GM23338 (cell line): Measurements from ENCODE around the gene SMAGP. TPM values are rescaled to one million over a fixed set of nuclear protein-coding genes. Genes with fewer than 3 reads are reported as not detected.

Source experiments
- ATAC-seq: fragments of 200-7000 bp; cut with Tn5 transposase; 3 replicates; pipeline ENCODE4 v1.9.1; 2020
- DNase-seq: peaks from one replicate; pipeline ENCODE4 v3.0.0-alpha.2; 2015; ENCODE audit warnings: low spot score
- H2AFZ ChIP-seq: fragments of 200-600 bp; sonication (generic); 2 replicates; pipeline ENCODE4 v1.8.0; 2016; ENCODE audit warnings: antibody characterized with exemption, mild to moderate bottlenecking, moderate library complexity
- H3F3A ChIP-seq: fragments of 200-600 bp; sonication (generic); replicated peaks from 2 replicates; pipeline ENCODE4 v1.8.0; 2017; ENCODE audit warnings: antibody characterized with exemption, mixed run types, low read depth
- H3K27ac ChIP-seq: fragments of 200-600 bp; sonication (generic); 2 replicates; pipeline ENCODE4 v1.6.1; 2016; ENCODE audit warnings: low read depth
- H3K27me3 ChIP-seq: fragments of 200-600 bp; sonication (generic); 2 replicates; pipeline ENCODE4 v1.8.0; 2016; ENCODE audit warnings: mild to moderate bottlenecking, mixed run types, moderate library complexity; ENCODE audit not compliant: insufficient read depth
- H3K36me3 ChIP-seq: fragments of 200-600 bp; sonication (generic); 2 replicates; pipeline ENCODE4 v1.8.0; 2016; ENCODE audit warnings: mild to moderate bottlenecking; ENCODE audit not compliant: insufficient read depth
- H3K4me1 ChIP-seq: fragments of 200-600 bp; sonication (generic); 2 replicates; pipeline ENCODE4 v1.8.0; 2016; ENCODE audit warnings: mild to moderate bottlenecking, moderate library complexity; ENCODE audit not compliant: insufficient read depth
- H3K4me2 ChIP-seq: fragments of 200-600 bp; sonication (generic); 2 replicates; pipeline ENCODE4 v1.7.1; 2017; ENCODE audit warnings: mixed run types
- H3K4me3 ChIP-seq: fragments of 200-600 bp; sonication (generic); 2 replicates; pipeline ENCODE4 v1.6.1; 2016; ENCODE audit warnings: mixed run types
- H3K79me2 ChIP-seq: fragments of 200-600 bp; sonication (generic); replicated peaks from 2 replicates; pipeline ENCODE4 v1.8.0; 2017; ENCODE audit warnings: mild to moderate bottlenecking; ENCODE audit not compliant: insufficient read depth
- H3K9me2 ChIP-seq: fragments of 200-600 bp; sonication (generic); 2 replicates; pipeline ENCODE4 v1.8.0; 2017; ENCODE audit not compliant: insufficient read depth
- H4K20me1 ChIP-seq: fragments of 200-600 bp; sonication (generic); replicated peaks from 2 replicates; pipeline ENCODE4 v1.8.0; 2017; ENCODE audit warnings: mild to moderate bottlenecking; ENCODE audit not compliant: insufficient read depth
- H3K27ac Mint-ChIP-seq: 2 replicates; pipeline ENCODE4 v1.8.0; 2020; ENCODE audit warnings: inconsistent platforms, mild to moderate bottlenecking, moderate library complexity, mixed read lengths
- H3K27me3 Mint-ChIP-seq: 3 replicates; pipeline ENCODE4 v1.8.0; 2022; ENCODE audit warnings: low read depth, mild to moderate bottlenecking, moderate library complexity, mixed read lengths, inconsistent platforms; ENCODE audit not compliant: insufficient read depth, poor library complexity
- H3K36me3 Mint-ChIP-seq: 3 replicates; pipeline ENCODE4 v1.8.0; 2021; ENCODE audit warnings: low read depth, mild to moderate bottlenecking, inconsistent platforms, moderate library complexity, mixed read lengths
- H3K4me1 Mint-ChIP-seq: 3 replicates; pipeline ENCODE4 v1.8.0; 2020; ENCODE audit warnings: mild to moderate bottlenecking, inconsistent platforms, mixed read lengths
- H3K4me3 Mint-ChIP-seq: 3 replicates; pipeline ENCODE4 v1.8.0; 2021; ENCODE audit warnings: moderate library complexity, mild to moderate bottlenecking, inconsistent platforms, mixed read lengths
- H3K9me3 Mint-ChIP-seq: 3 replicates; pipeline ENCODE4 v1.8.0; 2020; ENCODE audit warnings: moderate library complexity, mild to moderate bottlenecking, inconsistent platforms, mixed read lengths
- CREB1 ChIP-seq: fragments of 250-450 bp; sonication (Bioruptor Pico); IDR thresholded peaks from 2 replicates; pipeline ENCODE4 v1.5.0; 2020; ENCODE audit warnings: low read depth, mild to moderate bottlenecking, moderate library complexity
- polyA plus RNA-seq: library from polyadenylated mRNA; unstranded; fragments of >200 nt; fragmentation: Nextera tagmentation; extraction: Ambion mirVana; gene quantifications from 2 replicates; pipeline ENCODE4 v1.2.1, GENCODE V29; 2016
- total RNA-seq: library from RNA; depleted of rRNA; stranded (reverse); fragments of >200 nt; shearing (Covaris generic); gene quantifications from 2 replicates; pipeline ENCODE4 v1.2.3, GENCODE V29; 2014; rRNA removed
- TF ChIP-seq, protein P1 (sequence below): fragments of 250-450 bp; sonication (Bioruptor Pico); IDR thresholded peaks from 2 replicates; pipeline ENCODE4 v1.5.0; 2020; ENCODE audit warnings: mild to moderate bottlenecking, moderate library complexity
- TF ChIP-seq, protein P2 (sequence below): IDR thresholded peaks from one replicate; pipeline ENCODE4 v1.6.1; 2018; ENCODE audit warnings: antibody characterized with exemption; ENCODE audit not compliant: unreplicated experiment

The SMAGP gene
- total and polyA plus RNA-seq, 2 experiments from 2014 or later, result 4.7 to 8.2 TPM

DNA sequence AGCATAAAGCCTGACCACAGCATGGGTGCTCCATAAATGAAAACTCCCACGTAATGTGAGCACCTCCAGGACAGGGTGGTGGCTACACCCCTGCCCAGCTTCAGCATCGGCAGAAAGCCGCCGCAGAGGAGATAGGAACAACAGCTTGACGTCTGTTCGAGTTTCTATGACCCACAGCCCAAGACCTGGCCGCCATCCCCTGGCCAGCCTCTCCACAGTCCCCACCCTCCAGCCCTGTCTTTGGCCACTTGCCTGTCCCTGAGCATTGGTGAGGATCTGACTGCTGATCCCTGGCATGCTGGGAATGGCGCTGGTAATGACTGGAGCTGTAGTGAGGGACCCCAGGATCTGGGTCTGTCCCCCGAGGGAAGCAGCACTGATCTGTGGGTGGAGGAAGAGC lies 73.7 kb downstream of the SMAGP start (continued):
- TF ChIP-seq, protein P1, sequence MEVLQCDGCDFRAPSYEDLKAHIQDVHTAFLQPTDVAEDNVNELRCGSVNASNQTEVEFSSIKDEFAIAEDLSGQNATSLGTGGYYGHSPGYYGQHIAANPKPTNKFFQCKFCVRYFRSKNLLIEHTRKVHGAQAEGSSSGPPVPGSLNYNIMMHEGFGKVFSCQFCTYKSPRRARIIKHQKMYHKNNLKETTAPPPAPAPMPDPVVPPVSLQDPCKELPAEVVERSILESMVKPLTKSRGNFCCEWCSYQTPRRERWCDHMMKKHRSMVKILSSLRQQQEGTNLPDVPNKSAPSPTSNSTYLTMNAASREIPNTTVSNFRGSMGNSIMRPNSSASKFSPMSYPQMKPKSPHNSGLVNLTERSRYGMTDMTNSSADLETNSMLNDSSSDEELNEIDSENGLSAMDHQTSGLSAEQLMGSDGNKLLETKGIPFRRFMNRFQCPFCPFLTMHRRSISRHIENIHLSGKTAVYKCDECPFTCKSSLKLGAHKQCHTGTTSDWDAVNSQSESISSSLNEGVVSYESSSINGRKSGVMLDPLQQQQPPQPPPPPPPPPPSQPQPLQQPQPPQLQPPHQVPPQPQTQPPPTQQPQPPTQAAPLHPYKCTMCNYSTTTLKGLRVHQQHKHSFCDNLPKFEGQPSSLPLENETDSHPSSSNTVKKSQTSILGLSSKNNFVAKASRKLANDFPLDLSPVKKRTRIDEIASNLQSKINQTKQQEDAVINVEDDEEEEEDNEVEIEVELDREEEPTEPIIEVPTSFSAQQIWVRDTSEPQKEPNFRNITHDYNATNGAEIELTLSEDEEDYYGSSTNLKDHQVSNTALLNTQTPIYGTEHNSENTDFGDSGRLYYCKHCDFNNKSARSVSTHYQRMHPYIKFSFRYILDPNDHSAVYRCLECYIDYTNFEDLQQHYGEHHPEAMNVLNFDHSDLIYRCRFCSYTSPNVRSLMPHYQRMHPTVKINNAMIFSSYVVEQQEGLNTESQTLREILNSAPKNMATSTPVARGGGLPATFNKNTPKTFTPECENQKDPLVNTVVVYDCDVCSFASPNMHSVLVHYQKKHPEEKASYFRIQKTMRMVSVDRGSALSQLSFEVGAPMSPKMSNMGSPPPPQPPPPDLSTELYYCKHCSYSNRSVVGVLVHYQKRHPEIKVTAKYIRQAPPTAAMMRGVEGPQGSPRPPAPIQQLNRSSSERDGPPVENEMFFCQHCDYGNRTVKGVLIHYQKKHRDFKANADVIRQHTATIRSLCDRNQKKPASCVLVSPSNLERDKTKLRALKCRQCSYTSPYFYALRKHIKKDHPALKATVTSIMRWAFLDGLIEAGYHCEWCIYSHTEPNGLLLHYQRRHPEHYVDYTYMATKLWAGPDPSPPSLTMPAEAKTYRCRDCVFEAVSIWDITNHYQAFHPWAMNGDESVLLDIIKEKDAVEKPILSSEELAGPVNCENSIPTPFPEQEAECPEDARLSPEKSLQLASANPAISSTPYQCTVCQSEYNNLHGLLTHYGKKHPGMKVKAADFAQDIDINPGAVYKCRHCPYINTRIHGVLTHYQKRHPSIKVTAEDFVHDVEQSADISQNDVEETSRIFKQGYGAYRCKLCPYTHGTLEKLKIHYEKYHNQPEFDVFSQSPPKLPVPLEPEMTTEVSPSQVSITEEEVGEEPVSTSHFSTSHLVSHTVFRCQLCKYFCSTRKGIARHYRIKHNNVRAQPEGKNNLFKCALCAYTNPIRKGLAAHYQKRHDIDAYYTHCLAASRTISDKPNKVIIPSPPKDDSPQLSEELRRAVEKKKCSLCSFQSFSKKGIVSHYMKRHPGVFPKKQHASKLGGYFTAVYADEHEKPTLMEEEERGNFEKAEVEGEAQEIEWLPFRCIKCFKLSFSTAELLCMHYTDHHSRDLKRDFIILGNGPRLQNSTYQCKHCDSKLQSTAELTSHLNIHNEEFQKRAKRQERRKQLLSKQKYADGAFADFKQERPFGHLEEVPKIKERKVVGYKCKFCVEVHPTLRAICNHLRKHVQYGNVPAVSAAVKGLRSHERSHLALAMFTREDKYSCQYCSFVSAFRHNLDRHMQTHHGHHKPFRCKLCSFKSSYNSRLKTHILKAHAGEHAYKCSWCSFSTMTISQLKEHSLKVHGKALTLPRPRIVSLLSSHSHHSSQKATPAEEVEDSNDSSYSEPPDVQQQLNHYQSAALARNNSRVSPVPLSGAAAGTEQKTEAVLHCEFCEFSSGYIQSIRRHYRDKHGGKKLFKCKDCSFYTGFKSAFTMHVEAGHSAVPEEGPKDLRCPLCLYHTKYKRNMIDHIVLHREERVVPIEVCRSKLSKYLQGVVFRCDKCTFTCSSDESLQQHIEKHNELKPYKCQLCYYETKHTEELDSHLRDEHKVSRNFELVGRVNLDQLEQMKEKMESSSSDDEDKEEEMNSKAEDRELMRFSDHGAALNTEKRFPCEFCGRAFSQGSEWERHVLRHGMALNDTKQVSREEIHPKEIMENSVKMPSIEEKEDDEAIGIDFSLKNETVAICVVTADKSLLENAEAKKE (CRISPR knock-in tag), result no peak
- no peak for TF ChIP-seq CREB1 (CRISPR knock-in tag)

DNA sequence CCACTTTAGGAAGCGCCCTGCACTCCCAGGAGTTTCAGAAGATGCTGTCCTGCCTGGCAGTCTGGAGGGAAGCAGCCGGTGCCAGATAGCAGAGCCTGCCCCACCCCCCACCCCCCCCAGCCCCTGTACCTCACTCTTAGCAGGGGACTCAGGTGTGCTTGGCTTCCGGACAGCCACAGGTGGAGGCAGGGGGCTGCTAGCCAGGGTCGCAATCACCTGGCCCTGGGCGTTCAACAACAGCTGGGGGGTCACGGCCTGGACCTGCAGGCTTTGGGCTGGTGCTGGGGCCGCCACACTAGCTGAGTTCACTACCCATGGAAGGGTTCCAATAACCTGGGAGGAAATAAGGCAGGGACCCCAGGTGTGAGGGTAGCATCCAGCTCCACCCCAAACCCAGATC lies 74.4 kb downstream of the SMAGP start:
- TF ChIP-seq, protein P2, sequence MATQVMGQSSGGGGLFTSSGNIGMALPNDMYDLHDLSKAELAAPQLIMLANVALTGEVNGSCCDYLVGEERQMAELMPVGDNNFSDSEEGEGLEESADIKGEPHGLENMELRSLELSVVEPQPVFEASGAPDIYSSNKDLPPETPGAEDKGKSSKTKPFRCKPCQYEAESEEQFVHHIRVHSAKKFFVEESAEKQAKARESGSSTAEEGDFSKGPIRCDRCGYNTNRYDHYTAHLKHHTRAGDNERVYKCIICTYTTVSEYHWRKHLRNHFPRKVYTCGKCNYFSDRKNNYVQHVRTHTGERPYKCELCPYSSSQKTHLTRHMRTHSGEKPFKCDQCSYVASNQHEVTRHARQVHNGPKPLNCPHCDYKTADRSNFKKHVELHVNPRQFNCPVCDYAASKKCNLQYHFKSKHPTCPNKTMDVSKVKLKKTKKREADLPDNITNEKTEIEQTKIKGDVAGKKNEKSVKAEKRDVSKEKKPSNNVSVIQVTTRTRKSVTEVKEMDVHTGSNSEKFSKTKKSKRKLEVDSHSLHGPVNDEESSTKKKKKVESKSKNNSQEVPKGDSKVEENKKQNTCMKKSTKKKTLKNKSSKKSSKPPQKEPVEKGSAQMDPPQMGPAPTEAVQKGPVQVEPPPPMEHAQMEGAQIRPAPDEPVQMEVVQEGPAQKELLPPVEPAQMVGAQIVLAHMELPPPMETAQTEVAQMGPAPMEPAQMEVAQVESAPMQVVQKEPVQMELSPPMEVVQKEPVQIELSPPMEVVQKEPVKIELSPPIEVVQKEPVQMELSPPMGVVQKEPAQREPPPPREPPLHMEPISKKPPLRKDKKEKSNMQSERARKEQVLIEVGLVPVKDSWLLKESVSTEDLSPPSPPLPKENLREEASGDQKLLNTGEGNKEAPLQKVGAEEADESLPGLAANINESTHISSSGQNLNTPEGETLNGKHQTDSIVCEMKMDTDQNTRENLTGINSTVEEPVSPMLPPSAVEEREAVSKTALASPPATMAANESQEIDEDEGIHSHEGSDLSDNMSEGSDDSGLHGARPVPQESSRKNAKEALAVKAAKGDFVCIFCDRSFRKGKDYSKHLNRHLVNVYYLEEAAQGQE, result no peak
- Mint-ChIP-seq H3K36me3 (no peaks in the 10 kb centered on the region), H3K9me3 (no peaks in the 10 kb centered on the region), H3K4me3 (no peak overlapping the region), H3K27me3 (peaks cover 9% of the 10 kb centered on the region), H3K4me1 (no peaks in the 10 kb centered on the region; the same call in 2 of the 3 replicates), H3K27ac (no peak overlapping the region)
- no peaks in the 10 kb centered on the region for H3K27me3 ChIP-seq
- H3K36me3 ChIP-seq, result no peaks in the 10 kb centered on the region
- H3K27ac ChIP-seq, result no peak overlapping the region
- H3K4me1 ChIP-seq, result no peaks in the 10 kb centered on the region
- no peak overlapping the region for H2AFZ ChIP-seq
- no peaks in the 10 kb centered on the region for H4K20me1 ChIP-seq
- no peak overlapping the region for H3K4me2 ChIP-seq
- ATAC-seq (no peak), DNase-seq (no peak)
- H3K4me3 ChIP-seq, result no peak overlapping the region
- H3K79me2 ChIP-seq, result no peaks in the 10 kb centered on the region
- no peaks in the 10 kb centered on the region for H3F3A ChIP-seq
- no peaks in the 10 kb centered on the region for H3K9me2 ChIP-seq

Other genes starting within 250 kb of the SMAGP start
- 48.9 and 68.6 TPM in 2 replicates for gene SLC11A2, start 244.0 kb downstream of the SMAGP start, total RNA-seq
- gene SLC11A2, start 244.0 kb downstream of the SMAGP start, polyA plus RNA-seq, result 17.2 and 19.4 TPM in 2 replicates
- 29.9 and 43.0 TPM in 2 replicates for gene LETMD1, start 222.1 kb downstream of the SMAGP start, total RNA-seq
- 15.7 and 15.8 TPM in 2 replicates for gene LETMD1, start 222.1 kb downstream of the SMAGP start, polyA plus RNA-seq
- gene CSRNP2, start 186.8 kb downstream of the SMAGP start, total RNA-seq, result 28.8 and 30.9 TPM in 2 replicates
- gene CSRNP2, start 186.8 kb downstream of the SMAGP start, polyA plus RNA-seq, result 6.9 and 7.3 TPM in 2 replicates
- 30.5 and 30.9 TPM in 2 replicates for gene TFCP2, start 97.3 kb downstream of the SMAGP start, total RNA-seq
- 14.3 and 15.2 TPM in 2 replicates for gene TFCP2, start 97.3 kb downstream of the SMAGP start, polyA plus RNA-seq
- 2.6 and 3.0 TPM in 2 replicates for gene POU6F1, start 52.4 kb downstream of the SMAGP start, total RNA-seq
- gene POU6F1, start 52.4 kb downstream of the SMAGP start, polyA plus RNA-seq, result 3.9 and 4.0 TPM in 2 replicates
- 21.1 and 39.9 TPM in 2 replicates for gene DAZAP2, start 31.6 kb downstream of the SMAGP start, total RNA-seq
- 30.2 and 35.8 TPM in 2 replicates for gene DAZAP2, start 31.6 kb downstream of the SMAGP start, polyA plus RNA-seq
- 0.23 TPM in 1 of 2 replicates, not detected in the other for gene BIN2, start 53.8 kb upstream of the SMAGP start, total RNA-seq
- 0.17 TPM in 1 of 2 replicates, not detected in the other for gene BIN2, start 53.8 kb upstream of the SMAGP start, polyA plus RNA-seq
- gene CELA1, start 76.3 kb upstream of the SMAGP start, total RNA-seq, result not detected in 2 replicates
- not detected in 2 replicates for gene CELA1, start 76.3 kb upstream of the SMAGP start, polyA plus RNA-seq
- gene GALNT6, start 121.0 kb upstream of the SMAGP start, total RNA-seq, result 18.6 and 20.2 TPM in 2 replicates
- gene GALNT6, start 121.0 kb upstream of the SMAGP start, polyA plus RNA-seq, result 8.1 and 8.6 TPM in 2 replicates
- gene SLC4A8, start 154.4 kb upstream of the SMAGP start, total RNA-seq, result 9.2 and 20.3 TPM in 2 replicates
- 4.6 and 7.6 TPM in 2 replicates for gene SLC4A8, start 154.4 kb upstream of the SMAGP start, polyA plus RNA-seq